G401.6 (cell line): ENCODE data around the gene PLAC8.
"Not testable (repeated sequence)": the region's sequence is repeated elsewhere in the genome, so short reads cannot be mapped to it uniquely, and the experiment has no call there.

ENCODE experiments used
- FAIRE-seq: peaks from 2 replicates; lab custom pipeline; 2012; peaks lifted over from hg19 to GRCh38; lab: Jason Lieb, UNC

PLAC8 gene

DNA sequence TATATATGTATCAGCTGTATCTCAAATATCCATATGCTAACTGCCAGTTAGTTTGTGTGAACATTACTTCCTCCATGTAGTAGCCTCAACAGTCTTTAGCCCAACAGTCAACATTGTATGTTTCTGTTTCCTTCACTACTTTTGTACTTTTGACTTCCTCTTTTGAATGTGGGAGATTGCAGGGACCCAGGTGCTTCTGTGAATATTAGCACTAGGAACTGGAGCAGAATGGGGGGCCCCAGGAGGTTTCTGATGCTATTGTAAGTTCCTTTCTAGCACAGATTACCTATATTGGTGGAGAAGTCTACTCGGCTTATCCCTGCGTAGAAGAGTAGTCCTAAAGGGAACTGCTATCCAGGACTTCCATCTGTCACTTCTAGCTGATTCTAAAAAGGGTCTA lies 2.3 kb downstream of the PLAC8 start:
- no peak for FAIRE-seq

DNA sequence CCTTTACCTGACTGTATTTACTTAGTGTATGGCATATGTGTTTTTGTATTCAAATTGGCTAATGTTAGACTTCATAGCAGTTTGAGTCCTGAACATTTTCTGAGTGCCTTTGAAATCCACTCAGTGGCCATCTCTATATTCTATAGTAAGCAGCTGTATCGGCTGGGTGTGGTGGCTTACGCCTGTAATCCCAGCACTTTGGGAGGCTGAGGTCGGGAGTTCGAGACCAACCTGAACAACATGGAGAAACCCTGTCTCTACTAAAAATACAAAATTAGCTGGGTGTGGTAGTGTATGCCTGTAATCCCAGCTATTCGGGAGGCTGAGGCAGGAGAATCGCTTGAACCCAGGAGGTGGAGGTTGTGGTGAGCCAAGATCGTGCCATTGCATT lies 2.8 kb downstream of the PLAC8 start:
- not testable (repeated sequence) for FAIRE-seq

DNA sequence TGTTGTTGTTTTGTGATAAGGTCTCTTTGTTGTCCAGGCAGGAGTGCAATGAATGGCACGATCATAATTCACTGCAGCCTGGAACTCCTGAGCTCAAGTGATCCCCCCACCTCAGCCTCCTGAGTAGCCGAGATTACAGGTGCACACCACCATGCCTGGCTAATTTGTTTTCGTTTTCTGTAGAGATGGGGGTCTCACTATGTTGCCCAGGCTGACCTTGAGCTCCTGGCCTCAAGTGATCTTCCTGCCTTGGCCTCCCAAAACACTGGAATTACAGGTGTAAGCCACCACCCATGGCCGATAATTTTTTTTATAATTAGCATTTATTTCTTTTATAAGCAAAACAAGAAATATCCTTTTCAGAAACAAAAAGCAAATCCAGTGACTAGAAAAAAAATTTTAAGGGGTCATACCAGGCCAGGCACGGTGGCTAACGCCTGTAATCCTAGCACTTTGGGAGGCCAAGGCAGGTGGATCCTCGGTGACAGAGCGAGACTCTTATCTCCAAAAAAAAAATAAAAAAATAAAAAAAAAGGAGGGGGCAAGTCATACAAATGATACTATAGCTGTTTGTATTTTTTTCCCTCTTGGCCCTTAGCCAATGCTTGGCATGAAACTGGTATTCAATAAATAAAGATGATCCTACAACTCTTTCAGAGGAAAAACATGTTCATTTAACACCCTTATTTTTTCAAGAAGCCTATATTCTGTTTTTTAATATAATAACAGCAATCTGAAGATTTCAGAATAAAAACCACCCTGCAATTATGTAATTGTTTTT lies 3.4 kb downstream of the PLAC8 start:
- FAIRE-seq, result peak; percentile 11

DNA sequence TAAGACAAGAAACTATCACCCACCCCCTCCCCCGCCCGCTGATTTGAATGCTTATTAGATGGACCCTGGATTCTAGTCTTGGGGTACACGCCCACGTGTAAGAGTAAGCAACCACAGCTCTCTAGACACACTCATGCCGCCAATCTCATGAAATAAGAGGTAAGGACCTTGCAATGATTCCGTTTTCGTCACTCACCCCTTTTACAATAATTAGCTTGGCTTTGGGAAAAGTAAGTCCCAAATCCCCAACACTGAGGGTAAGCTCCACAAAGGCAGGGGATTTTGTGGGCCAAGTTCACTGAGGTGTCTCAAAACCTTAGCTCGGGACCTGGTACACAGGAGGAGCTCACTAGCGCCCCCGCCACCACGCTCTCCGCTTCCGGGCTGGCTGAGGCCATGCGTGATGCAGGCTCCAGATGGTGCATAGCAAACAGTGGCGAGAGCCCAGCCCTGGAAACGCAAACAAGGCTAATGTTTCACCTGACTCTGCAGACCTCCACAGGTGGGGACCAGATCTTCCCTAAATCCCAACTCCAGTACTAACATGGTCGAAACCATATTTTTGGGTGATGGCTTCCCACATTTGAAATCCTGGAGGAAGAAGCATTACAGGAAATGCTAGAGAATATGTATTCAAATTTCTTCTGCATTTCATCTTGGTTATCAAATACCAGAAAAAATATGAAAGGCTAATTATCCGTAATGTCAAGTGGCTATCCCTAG lies 4.1 kb downstream of the PLAC8 start:
- FAIRE-seq, result peak; percentile 92

DNA sequence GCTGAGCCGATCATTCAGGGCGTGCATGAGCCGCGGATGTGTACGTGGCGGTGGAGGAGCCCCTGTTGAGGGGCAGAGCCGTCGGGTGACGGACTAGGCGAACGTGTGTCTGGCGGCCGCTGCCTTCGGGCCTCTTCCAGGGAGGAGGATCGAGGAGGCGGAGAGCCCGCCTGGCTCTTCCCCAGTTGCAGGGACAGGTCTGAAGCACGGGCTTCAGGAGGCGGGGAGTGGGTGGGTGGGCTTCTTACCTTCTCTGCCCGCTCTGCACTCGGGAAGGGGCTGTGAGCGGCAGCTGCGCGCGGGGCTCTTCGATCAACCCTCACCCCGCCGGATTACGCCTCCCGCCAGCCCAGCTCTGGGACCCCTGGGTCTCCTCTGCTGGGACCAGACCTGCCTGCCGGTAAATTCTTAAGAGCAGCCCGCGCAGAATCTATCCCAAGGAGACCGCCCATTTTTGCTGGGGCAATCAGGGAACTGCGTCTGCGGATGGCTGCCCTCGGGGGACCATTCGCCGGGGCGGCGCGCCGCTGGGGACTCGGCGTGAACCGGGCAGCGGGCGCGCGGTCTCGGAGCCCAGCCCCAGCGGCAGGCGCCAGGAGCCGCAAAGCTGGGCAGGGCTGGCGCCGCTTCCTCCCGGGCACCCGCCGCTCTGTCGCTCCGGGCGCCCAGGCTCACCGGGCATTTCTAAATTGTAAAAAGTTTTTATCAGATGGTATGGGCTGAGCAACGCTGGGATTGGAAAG lies 4.9 kb downstream of the PLAC8 start:
- FAIRE-seq, result no peak

DNA sequence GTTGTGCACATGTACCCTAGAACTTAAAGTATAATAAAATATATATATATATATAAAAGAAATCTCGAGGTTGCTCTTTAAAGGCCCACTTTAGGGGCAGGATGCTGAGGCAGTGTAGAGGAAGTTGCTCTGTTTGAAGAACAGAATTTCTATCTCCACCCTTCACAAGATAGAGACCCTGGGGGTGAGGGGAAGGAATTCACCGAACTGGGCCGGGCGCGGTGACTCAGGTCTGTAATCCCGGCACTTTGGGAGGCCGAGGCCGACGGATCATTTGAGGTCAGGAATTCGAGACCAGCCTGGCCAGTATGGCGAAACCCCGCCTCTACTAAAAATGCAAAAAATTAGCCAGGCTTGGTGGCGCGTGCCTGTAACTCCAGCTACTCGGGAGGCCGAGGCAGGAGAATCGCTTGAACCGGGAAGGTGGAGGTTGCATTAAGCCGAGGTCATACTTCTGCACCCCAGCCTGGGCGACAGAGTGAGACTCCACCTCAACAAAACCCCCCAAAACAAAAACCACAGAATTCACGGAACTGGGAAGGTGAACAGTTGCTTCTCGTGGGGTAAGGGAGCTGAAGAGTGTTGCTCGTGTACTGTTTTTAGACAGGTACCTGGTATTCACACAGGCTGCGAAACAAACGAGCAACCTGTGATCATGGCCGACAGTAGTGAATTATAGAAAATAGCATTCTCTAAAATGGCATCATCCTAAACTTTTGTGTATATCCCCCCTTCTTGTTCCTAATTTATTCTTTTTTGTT lies 6.2 kb downstream of the PLAC8 start:
- no peak for FAIRE-seq

DNA sequence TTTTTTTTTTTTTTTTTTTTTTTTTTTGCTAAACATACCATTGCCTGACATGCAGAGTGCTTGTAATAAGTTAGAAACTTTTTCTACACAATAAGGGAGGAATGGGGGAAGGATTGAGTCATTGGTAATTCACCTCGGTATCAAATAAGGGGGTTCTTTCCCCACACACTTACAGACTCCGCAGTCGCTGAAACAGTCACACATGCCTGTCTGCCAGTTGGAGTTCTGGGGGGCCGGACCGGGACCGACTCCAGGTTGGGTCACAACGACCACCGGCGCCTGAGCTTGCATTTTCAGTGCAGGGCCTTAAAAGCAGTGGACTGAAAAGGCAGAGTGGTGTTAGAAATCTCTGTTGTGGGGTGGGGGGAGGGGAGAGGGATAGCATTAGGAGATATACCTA lies 6.9 kb downstream of the PLAC8 start:
- no peak for FAIRE-seq

DNA sequence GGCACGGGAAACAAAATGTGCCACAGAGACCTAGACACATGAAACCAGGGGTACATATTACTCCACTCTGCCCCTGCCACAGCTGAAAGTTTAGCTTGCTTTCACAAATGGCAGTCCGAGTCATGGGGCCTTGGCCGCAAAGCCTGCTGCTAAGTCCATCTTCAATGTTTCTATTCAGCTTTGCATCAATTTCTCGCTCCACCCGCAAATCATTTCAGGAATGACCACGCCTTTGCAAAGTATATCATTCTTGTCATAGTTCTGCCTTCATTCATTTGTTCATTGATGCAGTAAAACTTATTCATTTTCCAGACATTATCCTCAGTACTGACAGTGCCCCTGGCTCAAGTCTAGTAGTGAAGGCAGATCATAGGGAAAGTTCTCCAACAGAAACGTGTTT lies 9.5 kb downstream of the PLAC8 start:
- no peak for FAIRE-seq

DNA sequence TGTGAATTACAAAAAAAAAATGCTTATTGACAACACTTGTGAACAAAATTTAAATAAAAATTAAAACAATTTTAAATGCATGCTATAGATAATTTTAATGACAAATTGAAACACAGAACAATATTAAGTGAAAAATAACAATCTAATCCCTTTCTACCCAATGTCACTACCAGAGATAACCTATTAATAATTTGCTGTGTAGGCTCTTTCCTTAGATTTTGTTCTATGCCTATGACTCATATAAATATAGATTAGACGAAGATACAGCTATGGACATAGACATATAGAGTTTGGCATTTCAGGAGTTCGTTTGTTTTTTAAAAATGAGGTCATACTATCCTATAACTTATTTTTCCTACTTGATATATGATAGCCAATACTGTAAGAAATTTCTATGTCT lies 18.1 kb downstream of the PLAC8 start:
- peak; percentile 83 for FAIRE-seq

DNA sequence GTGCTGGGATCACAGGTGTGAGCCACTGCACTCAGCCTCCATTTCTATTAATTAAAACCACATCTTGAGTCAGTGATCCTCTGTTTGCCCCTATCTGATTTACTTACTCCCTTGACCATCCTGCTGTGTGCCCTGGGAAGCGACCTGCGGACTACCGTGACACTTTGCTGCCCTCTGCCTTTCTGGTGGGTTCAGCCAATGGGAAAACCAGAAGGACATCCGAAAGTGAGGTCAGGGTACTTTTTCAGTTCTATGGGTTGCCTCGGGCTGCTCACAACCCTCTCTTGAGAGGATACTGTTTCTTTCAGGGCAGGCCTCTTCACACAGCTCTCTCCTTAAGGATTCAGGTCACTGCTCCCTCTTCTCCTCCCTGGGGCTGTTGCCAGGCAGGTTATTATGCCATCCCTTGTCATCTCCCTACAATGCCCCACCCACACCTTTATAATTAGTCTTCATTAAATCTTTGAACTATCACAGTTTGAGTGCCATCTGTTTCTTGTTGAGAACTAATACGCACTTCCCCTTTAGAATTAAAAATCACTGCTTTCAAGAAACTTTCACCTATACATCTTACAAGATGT lies 21.4 kb downstream of the PLAC8 start:
- FAIRE-seq, result no peak

DNA sequence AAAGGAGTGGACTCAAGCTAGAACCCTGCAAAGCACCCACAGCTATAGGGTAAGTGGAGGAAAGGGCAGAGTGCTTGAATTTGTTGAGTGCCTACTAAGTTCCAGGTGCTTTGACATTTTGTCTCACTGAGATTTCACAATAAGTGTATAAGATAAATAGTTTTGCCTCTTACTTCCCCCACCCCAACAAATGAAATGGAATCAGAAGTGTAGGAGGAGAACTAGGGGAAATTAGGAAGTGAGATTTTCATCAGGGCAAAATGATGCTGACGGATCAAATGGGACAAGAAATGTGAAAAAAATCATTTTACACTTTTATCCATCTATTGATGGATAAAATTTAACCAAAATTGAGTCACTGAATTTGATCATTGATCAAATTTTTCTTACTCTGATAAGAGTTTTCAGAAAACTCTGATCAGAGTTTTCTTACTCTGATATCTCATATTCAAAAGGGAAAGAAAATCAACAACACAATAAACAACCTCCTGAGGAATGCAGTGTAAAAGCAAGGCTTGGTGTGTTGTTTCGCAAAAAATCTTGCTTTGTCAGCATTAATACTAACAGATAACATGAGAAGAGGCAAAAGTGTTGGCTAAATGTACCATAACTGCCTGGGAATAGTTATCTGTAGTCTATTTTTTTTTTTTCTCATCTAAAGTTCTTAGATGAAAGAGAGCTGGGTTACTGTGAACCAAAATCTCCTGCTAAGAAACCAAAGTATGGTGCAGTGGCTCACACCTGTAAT lies 24.9 kb downstream of the PLAC8 start:
- FAIRE-seq, result no peak

DNA sequence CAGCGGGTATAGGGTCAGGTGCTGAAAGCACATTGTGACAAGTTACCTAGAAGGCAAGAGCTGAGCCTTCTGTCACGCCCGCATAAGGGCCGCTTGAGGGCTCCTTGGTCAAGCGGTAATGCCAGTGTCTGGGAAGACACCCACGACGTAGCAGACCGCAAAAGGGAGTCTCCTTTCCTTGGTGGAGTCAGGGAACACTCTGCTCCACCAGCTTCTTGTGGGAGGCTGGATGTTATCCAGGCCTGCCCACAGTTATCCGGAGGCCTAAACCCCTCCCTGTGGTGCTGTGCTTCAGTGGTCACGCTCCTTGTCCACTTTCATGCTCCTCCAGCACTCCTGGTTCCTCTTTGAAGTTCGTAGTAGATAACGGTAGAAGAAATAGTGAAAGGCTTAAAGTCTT lies 29.6 kb downstream of the PLAC8 start:
- FAIRE-seq, result not testable (repeated sequence)

DNA sequence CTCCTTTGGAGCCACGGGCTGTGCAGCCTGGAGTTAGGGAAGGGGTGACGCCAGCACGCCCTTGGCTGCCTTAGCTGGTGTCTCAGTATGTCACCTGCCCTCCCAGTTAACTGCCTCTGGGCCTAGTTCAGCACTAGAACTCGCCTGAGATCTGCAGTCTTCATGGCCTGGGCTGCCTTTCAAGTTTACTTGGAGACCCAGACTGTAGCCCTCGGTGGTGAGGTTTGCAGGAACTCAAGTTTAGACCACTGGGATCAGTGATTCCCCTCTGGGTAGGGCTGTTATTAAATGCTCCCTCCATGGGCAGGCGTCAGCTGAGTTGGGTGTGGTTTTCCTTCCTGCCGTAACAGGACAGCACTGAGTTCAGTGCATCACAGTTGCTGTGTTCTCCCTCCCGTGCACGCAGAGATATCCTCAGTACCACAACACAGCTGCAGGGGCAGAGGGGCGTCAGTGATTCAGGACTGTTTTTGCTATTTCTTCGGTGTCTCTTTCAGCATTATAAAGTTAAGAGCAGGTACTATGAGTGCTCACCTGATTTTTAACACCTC lies 30.5 kb downstream of the PLAC8 start:
- FAIRE-seq, result no peak

DNA sequence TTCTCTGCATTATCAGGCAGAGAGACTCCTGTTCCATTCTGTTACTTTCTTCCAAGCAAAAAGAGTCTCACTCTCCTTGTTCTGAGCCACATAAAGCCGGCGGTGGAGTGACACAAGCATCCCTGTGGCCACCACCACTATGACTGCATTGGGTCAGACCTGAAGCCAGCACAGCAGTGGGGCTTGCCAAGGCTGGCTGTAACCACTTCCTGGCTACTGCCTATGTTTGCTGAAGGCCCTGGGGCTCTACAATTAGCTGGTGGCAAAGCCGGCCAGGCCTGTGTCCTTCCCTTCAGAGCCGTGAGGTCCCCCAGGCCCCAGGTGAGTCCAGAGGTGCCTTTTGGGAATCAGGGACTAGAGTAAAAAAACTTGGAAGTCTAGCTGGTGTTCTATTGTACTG lies 31.8 kb downstream of the PLAC8 start:
- no peak for FAIRE-seq

DNA sequence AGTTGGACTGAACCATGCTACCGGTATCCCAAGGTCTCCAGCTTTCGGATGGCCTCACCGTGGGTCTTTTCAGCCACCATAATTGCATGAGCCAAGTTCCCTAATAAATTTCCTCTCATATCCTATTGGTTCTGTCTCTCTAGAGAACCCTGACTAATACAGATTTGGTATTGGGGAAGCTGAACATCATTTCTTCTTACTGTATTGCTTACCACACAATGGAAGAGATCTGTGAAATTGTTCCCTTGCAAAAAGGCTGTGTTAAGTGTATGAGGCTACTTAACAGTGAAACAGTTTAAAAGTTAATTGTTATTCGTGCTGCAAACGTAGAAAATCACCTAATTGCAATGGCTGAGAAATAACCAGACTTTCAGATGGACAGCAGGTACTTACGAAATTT lies 34.0 kb downstream of the PLAC8 start:
- no peak for FAIRE-seq

DNA sequence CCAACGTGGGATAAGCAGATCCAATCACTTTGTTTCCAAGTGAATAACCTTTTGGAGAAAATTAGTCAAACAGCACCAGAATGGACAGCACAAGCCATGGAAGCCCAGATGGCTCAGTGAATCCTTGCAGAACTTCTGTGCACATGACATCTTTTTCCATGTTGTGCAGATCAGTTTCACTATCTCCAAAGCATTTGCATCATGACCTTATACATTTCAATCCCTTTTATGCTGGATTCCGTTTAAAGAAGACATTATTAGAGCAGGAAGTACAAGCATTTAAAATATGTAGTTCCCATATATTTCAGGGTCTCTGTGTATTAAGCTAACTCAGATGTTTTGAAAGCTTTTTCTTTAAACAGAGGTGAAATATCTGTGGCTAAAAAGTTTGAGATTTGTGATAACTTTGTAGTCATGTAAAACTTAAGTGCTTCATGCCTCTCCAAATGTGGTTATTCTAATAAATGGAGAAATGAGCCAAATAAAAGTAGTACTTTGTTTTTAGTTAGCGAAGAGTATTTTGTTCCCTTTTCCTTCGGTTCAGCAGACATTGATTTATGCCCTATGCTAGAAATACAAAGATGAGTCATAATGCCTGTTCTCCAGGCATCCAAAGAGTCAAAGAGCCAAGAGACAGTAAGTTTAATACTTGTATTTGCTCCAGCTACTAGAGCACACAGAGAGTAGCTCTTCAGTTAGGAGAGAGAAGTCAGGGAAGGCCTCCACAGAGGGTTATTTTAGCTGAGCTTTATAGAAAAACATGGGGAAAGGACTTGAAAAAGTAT lies 39.0 kb downstream of the PLAC8 start:
- peak; percentile 3 for FAIRE-seq

DNA sequence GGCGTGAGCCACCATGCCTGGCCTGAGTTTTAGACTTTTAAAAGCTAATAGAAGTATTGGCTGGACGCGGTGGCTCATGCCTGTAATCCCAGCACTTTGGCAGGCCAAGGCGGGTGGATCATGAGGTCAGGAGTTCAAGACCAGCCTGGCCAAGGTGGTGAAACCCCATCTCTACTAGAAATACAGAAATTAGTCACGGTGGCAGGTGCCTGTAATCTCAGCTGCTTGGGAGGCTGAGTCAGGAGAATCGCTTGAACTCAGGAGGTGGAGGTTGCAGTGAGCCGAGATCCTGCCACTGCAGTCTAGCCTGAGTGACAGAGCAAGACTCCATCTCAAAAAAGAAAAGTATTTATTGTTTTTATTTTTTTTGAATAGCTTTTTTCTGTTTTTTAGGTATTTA lies 39.7 kb downstream of the PLAC8 start:
- FAIRE-seq, result not testable (repeated sequence)

DNA sequence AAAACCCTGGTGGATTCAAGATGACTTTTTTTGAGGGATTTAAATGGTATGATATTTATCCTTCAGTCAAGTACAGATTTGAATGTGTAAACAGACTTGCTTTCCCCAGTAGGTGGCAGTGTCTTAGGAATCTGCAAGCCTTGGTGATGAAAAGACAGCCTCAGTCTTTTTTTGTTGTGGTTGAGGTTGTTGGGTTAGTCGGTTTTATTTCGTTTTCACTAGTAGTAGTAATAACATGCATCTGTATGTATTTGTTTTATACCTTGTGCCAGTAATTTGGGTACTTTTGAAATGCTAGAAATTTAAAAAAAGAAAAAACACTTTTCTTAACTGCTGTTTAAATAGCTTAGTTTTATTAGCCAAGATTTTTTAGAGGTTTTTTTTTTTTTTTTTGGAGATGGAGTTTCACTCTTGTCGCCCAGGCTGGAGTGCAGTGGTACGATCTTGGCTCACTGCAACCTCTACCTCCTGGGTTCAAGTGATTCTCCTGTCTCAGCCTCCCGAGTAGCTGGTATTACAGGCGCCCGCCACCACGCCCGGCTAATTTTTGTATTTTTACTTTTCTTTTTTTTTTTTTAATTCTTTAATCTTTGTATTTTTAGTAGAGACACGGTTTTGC lies 40.3 kb downstream of the PLAC8 start:
- FAIRE-seq, result peak; percentile 98

DNA sequence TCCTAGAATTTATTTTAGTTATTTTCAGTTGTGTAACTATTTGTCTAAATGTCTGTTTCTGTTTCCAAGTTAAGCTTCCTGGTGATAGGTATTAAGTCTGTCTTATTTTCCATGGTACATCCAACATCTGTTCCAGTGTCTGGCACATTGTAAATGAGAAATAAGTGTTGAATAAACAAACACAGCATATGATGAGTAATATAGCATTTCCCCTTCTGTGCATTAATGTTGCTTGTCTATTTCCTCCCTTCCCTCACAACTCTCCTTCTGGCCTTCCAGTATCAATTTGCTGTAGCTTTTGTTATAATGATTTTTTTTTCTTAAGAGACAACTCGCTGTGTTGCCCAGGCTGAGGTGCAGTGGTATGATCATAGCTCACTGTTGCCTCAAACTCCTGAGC lies 43.4 kb downstream of the PLAC8 start:
- no peak for FAIRE-seq
